Stimulated activated CD8-positive, alpha-beta memory T cell treated with anti-CD3 and anti-CD28 coated beads, Interleukin-7, amount 100 ng/mL, for 4 hours (primary cell): ENCODE results near the gene ATP2B1.

Experiments used
- DNase-seq, 2 donors: peaks; one replicate each; pipeline ENCODE4 v3.0.0-alpha.2; 2020; ENCODE audit warnings: low read depth in 2 of 2

Gene ATP2B1

DNA sequence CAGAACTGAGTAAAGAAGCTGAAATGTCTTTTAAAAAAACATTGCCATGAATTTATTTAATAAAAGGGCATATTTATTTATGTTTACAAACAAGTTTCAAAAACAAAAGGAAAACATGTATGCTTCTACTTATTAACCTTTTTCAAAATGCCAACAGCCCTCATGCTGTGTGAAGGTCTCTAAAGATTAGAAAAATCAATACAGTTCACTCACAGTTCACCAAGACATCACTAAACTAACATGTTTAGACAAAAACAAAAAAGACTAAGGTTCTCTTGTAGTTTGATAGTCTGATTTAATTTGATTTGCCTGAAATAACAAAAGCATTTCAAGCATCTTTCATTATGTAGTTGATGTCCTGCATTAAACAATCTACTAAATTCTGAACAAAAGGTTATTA lies 118.9 kb downstream of the ATP2B1 start:
- no peak for DNase-seq

GRCh38 chr12:89578499-89578898 lies 130.1 kb downstream of the ATP2B1 start:
- DNase-seq: no peak

DNA sequence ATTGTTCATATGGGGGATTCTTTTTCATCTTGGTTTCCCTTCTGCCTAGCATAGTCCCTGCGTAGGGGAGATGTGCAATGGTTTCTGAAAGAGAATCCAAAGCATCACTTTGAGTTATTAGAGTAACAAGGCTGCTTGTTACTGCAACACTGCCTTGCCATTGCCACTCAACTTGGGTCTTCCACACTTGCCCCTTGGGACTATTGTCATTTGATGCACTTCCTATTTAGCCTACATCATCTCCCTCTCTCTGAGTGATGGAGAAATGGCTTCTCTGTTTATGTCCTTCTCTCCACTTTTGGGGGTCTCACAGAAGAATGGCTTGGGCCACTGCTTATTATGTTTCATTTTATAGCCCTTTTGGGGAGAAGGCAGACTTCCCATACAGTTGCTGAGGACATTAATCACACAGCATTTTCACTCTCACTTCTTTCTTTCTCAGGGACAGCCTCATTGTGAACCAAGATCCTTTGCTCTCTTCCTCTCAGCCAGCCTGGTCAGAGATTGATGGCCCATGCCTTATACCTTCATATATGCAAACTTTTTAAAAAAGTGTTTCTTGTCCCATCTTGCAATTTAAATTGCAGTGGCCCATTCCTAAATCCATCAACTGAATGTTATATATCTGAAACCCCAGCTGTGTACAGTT lies 131.9 kb downstream of the ATP2B1 start:
- no peak for DNase-seq

- DNase-seq: no peak
Measured at GRCh38 chr12:89575374-89575773, 133.3 kb downstream of the ATP2B1 start.

DNA sequence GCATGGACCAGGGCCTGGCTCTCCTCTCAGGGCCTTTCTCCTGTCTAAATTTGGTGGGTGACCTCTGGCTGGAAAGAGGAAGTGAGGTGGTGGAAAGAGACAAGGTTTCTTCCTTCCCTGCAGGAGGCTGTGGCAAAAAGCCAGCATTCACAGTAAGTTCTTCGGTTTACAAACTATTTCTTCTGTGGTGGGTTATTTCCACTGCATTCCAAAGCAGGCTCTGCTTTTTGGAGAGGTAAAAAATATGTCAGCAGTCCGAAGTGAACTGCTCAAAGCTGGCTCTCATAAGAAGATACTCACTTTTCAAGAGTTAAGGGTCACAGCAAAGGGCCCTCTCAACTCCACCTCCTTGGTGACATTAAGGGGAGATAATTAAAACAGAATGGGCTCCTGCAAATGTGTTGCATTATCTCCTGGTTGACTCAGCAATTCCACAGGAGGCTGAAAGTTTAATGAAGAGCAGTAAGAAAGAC lies 133.9 kb downstream of the ATP2B1 start:
- DNase-seq: no peak

DNA sequence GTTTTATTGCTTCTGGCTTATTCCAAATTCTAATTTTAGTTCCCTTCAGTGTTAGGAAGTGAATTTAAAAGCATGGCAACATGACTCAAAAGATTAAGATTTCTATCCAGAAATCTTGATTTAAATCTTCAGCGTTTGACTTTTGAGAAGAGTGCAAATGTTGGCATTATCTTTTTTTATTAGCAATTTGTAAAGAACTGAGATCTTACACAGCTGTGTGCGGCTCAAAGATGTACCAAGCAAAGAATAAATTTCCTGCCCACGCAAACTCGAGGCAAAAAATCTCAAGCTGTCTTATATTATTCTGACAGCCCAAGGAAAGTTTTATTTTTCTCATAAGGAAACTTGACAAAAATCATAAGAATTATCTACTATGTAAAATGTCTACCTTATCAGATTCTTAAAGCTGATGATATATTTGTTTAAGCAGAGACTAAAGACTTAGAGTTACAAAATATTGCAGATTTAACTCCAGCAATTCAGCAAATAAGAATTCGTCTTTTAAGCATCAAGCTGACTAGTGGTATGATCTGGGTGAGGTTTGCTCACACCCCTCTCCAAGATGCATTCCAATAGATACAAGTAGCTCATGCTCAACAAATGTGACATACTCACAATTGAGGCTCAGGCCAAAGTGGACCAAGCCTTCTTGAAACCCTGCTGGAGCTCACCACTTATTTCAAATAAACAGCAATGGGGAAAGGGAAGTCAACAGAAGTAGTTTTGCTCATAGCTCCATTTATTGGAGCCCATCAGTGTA lies 135.4 kb downstream of the ATP2B1 start:
- no peak for DNase-seq

GRCh38 chr12:89571491-89572195 lies 137.0 kb downstream of the ATP2B1 start:
- no peak for DNase-seq

- no peak for DNase-seq
Measured at GRCh38 chr12:89568484-89568883, 140.2 kb downstream of the ATP2B1 start.

- no peak for DNase-seq
Measured at GRCh38 chr12:89567691-89568239, 140.9 kb downstream of the ATP2B1 start.

DNA sequence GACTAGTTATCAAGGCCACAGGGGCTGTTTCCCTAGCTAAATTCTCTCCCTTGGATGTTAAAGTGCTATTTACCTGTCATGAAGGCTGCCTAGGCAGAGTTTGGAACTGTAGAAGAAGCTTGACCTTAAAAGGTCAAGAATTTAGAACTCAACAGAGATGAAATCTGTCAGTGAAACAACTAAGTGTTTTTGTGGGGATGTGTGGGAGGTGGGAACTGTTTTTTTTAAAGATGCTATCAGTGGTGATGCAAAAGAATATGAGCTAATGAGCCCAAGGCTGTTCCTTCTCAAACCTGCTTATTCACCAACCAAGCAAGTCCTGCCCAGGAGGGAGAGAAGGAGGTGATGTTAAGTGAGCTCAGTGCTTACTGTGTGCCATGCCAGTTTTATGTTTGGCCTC lies 142.0 kb downstream of the ATP2B1 start:
- DNase-seq: no peak

DNA sequence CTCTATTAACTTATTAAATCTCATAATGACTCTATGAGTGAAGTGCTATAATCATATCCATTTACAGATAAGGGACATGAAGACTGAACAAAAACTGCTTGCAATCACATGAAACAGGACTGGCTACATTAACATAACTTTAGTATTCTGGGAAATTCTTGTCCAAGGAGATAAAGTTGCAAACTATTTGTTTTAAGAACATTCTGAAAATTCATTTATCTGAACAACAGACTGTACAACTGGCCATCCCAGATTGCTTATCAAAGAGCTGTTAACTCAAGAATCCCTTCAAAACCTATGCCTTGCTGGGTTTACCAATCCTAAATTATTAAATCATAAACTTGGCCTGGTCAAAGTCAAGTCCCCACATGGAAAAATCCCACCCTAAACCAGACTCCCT lies 143.6 kb downstream of the ATP2B1 start:
- DNase-seq: no peak

GRCh38 chr12:89559753-89560152 lies 148.9 kb downstream of the ATP2B1 start:
- DNase-seq: no peak

GRCh38 chr12:89556976-89557375 lies 151.7 kb downstream of the ATP2B1 start:
- DNase-seq: no peak

GRCh38 chr12:89552376-89552775 lies 156.3 kb downstream of the ATP2B1 start:
- no peak for DNase-seq

GRCh38 chr12:89551747-89552146 lies 156.9 kb downstream of the ATP2B1 start:
- no peak for DNase-seq

DNA sequence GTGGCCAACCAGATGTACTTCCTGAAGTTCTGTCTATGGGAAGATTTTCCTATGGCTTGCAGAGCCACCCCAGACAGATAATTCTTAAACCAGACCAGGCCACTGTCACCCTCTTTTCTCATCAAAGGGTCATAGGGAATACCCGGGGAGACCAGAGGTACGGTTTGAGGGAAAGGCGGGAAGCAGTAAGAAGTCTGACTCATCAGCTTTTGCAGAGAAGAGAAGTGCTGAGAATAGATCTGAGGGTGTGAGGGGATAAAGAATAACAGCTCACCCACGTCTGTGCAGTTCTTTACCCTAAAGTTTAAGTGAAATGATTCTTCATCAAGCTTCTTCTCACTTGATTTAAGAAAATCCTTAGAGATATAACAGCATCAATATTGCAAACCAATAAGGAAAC lies 161.5 kb downstream of the ATP2B1 start:
- no peak for DNase-seq

- DNase-seq: no peak
Measured at GRCh38 chr12:89546151-89546550, 162.5 kb downstream of the ATP2B1 start.

- no peak for DNase-seq
Measured at GRCh38 chr12:89544681-89545184, 163.9 kb downstream of the ATP2B1 start.

DNA sequence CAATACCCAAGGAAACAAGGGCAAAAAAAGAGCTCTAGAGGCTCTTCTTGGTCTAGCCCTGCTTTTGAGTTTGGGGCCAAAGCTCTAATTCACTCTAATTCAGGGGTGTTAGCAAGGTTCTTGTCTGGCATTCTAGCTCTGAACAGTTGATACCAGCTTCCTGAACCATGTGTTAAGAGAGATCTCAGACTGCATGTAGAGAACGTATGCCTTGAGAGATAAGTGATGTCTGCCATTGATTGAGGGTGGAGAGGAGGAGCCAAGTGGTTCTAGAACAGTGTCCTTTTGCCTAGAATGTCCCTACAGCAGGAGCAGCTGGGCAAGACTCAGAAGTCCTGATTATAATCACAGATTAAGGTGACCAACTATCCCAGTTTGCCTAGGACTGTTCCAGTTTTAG lies 164.6 kb downstream of the ATP2B1 start:
- DNase-seq: no peak

DNA sequence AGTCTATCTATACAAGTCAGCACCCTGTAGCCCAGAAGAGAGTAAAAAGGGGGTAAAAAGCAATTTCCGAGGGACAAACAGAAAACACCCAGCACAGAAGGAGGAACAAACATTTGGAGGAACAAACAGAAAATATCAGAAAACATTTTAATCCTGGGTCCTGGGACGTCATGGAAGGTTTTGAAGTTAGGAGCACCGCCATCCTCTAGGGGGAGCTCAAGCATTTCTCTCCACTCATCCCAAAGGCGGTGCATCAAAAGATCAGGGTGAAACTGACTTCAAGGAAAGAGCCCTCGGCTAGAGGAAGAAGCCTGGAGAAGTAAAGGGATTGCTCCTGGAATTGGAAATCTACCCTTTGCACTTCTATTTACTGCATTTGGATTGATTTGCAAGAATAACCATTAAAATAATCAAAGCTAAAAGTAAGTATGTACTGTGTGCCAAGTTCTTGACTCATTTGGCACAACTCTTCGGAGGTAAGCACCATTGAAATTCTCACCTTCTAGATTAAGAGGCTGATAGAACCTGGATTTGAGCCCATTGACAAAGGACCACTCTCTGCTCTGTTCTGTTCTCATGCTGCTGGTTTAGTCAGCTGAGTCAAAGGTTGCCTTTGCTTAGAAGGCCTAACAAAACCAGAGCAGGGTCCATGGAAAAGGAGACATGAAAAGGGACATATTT lies 165.6 kb downstream of the ATP2B1 start:
- DNase-seq: peak; percentile 24 to 31

DNA sequence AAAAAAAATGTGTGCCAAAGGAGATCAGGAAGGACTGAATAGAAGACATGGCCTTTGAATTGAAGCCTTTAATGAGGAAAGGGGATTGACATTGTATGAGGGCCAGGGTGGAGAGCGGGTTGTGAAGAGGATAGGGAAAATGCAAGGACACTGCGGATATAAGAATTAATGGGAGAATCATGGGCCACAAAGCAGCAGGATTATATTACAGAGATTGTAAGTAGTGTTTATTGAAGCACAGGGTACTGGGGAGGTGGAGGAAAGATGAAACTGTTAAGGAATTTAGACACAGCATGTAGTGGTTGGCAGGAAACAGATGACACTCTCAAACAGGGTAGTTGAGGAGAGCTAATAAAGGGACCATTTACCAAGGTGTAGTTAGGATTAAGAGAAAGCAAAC lies 166.4 kb downstream of the ATP2B1 start:
- no peak for DNase-seq

GRCh38 chr12:89540586-89540985 lies 168.1 kb downstream of the ATP2B1 start:
- no peak for DNase-seq
